Measurements from ENCODE around the gene CARS1. TPM values are rescaled to one million over a fixed set of nuclear protein-coding genes. Genes with fewer than 3 reads are reported as not detected.

CARS1 gene
- total and polyA plus RNA-seq, 2 experiments from 2014 or later = 72.9 to 95.9 TPM

DNA sequence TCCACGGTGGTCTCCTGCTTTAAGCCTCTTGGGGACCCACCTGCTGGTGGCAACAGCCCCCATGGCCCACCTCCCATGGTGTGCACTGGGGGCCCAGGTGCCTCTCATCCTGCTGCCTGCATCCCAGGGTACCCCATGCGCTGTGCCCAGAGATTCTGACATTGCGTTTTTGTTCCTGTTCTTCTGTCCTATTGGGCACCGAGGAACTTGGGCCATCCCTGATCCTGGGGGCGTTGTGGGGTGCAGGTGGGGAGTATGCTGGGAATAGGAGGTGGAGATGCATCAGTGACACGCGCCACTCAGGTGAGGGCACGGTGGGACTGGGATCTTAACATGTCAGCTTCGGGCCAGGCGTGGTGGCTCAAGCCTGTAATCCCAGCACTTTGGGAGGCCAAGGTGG lies 52.7 kb downstream of the CARS1 start:
- Histone ChIP-seq H3K79me2 (replicated peaks; ENCODE audit: insufficient read depth) (no peaks in the 10 kb centered on the region), H3K27ac (ENCODE audit: low read depth) (no peak overlapping the region), H3K4me2 (no peak overlapping the region), H2AFZ (no peak overlapping the region), H4K20me1 (replicated peaks; ENCODE audit: insufficient read depth) (no peaks in the 10 kb centered on the region; the same call in none of the 2 replicates), H3K9me2 (ENCODE audit: insufficient read depth) (no peaks in the 10 kb centered on the region), H3K36me3 (ENCODE audit: insufficient read depth) (peaks cover 25% of the 10 kb centered on the region), H3K27me3 (ENCODE audit: insufficient read depth) (no peaks in the 10 kb centered on the region), H3K4me1 (ENCODE audit: insufficient read depth) (no peaks in the 10 kb centered on the region), H3K4me3 (no peak overlapping the region), H3F3A (replicated peaks; ENCODE audit: low read depth) (0 out of 2 replicates have a peak, but pooled peaks cover 3% of the 10 kb centered on the region)
- Mint-ChIP-seq H3K27ac (no peak overlapping the region), H3K4me3 (no peak overlapping the region), H3K9me3 (no peaks in the 10 kb centered on the region), H3K36me3 (ENCODE audit: low read depth) (peaks cover 82% of the 10 kb centered on the region), H3K4me1 (no peaks in the 10 kb centered on the region), H3K27me3 (ENCODE audit: insufficient read depth, low read depth, poor library complexity) (peaks cover 6% of the 10 kb centered on the region)
- DNase-seq (ENCODE audit: low spot score) (no peak), ATAC-seq (no peak)
- TF ChIP-seq CREB1 (CRISPR knock-in tag; IDR thresholded peaks at IDR 0.05; ENCODE audit: low read depth) (no peak), REST (IDR thresholded peaks at IDR 0.05; ENCODE audit: unreplicated experiment) (no peak), POLR2AphosphoS5 (IDR thresholded peaks at IDR 0.05; ENCODE audit: low read depth) (no peak), ZNF331 (CRISPR knock-in tag; IDR thresholded peaks at IDR 0.05; ENCODE audit: low read depth) (no peak), ETS1 (IDR thresholded peaks at IDR 0.05) (no peak), NANOG (IDR thresholded peaks at IDR 0.05; ENCODE audit: borderline replicate concordance) (no peak), ZNF114 (CRISPR knock-in tag; IDR thresholded peaks at IDR 0.05) (no peak), STAT1 (IDR thresholded peaks at IDR 0.05; ENCODE audit: unreplicated experiment) (no peak), EZH2 (IDR thresholded peaks at IDR 0.05; ENCODE audit: low read depth, unreplicated experiment) (no peak), EZH2phosphoT487 (IDR thresholded peaks at IDR 0.05; ENCODE audit: unreplicated experiment) (no peak), JUNB (IDR thresholded peaks at IDR 0.05; ENCODE audit: unreplicated experiment) (no peak)
- TF ChIP-seq, protein P1, sequence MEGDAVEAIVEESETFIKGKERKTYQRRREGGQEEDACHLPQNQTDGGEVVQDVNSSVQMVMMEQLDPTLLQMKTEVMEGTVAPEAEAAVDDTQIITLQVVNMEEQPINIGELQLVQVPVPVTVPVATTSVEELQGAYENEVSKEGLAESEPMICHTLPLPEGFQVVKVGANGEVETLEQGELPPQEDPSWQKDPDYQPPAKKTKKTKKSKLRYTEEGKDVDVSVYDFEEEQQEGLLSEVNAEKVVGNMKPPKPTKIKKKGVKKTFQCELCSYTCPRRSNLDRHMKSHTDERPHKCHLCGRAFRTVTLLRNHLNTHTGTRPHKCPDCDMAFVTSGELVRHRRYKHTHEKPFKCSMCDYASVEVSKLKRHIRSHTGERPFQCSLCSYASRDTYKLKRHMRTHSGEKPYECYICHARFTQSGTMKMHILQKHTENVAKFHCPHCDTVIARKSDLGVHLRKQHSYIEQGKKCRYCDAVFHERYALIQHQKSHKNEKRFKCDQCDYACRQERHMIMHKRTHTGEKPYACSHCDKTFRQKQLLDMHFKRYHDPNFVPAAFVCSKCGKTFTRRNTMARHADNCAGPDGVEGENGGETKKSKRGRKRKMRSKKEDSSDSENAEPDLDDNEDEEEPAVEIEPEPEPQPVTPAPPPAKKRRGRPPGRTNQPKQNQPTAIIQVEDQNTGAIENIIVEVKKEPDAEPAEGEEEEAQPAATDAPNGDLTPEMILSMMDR (conservative IDR thresholded peaks at IDR 0.05; ENCODE audit: low read depth in 2 of 2) = no peak
- TF ChIP-seq, protein P2, sequence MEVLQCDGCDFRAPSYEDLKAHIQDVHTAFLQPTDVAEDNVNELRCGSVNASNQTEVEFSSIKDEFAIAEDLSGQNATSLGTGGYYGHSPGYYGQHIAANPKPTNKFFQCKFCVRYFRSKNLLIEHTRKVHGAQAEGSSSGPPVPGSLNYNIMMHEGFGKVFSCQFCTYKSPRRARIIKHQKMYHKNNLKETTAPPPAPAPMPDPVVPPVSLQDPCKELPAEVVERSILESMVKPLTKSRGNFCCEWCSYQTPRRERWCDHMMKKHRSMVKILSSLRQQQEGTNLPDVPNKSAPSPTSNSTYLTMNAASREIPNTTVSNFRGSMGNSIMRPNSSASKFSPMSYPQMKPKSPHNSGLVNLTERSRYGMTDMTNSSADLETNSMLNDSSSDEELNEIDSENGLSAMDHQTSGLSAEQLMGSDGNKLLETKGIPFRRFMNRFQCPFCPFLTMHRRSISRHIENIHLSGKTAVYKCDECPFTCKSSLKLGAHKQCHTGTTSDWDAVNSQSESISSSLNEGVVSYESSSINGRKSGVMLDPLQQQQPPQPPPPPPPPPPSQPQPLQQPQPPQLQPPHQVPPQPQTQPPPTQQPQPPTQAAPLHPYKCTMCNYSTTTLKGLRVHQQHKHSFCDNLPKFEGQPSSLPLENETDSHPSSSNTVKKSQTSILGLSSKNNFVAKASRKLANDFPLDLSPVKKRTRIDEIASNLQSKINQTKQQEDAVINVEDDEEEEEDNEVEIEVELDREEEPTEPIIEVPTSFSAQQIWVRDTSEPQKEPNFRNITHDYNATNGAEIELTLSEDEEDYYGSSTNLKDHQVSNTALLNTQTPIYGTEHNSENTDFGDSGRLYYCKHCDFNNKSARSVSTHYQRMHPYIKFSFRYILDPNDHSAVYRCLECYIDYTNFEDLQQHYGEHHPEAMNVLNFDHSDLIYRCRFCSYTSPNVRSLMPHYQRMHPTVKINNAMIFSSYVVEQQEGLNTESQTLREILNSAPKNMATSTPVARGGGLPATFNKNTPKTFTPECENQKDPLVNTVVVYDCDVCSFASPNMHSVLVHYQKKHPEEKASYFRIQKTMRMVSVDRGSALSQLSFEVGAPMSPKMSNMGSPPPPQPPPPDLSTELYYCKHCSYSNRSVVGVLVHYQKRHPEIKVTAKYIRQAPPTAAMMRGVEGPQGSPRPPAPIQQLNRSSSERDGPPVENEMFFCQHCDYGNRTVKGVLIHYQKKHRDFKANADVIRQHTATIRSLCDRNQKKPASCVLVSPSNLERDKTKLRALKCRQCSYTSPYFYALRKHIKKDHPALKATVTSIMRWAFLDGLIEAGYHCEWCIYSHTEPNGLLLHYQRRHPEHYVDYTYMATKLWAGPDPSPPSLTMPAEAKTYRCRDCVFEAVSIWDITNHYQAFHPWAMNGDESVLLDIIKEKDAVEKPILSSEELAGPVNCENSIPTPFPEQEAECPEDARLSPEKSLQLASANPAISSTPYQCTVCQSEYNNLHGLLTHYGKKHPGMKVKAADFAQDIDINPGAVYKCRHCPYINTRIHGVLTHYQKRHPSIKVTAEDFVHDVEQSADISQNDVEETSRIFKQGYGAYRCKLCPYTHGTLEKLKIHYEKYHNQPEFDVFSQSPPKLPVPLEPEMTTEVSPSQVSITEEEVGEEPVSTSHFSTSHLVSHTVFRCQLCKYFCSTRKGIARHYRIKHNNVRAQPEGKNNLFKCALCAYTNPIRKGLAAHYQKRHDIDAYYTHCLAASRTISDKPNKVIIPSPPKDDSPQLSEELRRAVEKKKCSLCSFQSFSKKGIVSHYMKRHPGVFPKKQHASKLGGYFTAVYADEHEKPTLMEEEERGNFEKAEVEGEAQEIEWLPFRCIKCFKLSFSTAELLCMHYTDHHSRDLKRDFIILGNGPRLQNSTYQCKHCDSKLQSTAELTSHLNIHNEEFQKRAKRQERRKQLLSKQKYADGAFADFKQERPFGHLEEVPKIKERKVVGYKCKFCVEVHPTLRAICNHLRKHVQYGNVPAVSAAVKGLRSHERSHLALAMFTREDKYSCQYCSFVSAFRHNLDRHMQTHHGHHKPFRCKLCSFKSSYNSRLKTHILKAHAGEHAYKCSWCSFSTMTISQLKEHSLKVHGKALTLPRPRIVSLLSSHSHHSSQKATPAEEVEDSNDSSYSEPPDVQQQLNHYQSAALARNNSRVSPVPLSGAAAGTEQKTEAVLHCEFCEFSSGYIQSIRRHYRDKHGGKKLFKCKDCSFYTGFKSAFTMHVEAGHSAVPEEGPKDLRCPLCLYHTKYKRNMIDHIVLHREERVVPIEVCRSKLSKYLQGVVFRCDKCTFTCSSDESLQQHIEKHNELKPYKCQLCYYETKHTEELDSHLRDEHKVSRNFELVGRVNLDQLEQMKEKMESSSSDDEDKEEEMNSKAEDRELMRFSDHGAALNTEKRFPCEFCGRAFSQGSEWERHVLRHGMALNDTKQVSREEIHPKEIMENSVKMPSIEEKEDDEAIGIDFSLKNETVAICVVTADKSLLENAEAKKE (CRISPR knock-in tag; IDR thresholded peaks at IDR 0.05) = no peak

Data from GM23338 (cell line).